HUDEP-2 (cell line): ENCODE data around the gene TMEM164.

Experiments
- DNase-seq, 76 experiments: peaks; one replicate each; lab custom pipeline; 2025; ENCODE audit not compliant: unreplicated experiment in 76 of 76; lab: John Stamatoyannopoulos, UW

TMEM164 gene

DNA sequence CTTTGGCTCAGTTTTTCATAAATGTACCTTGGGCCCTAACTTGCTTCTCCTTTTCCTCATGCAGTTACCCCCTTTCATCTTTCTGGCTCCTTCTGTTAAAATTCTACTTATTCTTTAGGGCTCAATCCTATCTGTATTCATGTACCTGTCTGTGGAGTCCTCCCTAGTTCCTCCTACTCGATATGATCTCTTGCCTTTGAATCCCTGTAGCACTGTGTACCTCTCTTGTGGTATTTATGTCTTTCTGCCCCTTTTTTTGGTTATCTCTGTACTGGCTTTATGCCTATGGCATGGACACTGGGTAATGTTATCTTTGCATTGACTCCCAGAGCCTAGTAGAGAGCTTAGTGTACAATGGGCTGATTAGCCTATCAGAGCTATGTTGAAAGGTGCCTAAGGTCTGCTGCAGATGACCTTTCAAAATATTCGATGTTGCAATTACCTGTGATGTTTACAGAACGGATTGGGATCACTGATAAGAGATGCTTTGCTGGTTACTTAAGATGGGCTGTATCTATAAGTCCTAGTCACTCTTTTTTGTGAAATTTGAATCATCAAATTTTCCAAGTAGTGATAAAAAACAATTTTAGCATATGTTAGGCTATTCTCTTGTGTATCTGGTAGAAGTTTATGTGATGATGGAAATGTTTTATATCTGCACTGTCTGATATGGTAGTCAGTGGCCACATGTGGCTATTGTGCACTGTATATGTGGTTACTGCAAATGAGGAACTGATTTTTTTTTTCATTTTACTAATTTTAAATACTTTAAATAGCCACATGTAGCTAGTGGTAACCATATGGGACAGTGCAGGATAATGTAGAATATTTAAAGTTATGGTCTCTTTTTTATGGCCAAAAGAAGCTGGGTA, 33.5 kb downstream of the TMEM164 start:
- DNase-seq = peak in 6 of 76 experiments; percentile 0 to 14 (median 1)

- DNase-seq = no peak
Observed at GRCh38 chrX:110037178-110037577, 34.3 kb downstream of the TMEM164 start.

DNA sequence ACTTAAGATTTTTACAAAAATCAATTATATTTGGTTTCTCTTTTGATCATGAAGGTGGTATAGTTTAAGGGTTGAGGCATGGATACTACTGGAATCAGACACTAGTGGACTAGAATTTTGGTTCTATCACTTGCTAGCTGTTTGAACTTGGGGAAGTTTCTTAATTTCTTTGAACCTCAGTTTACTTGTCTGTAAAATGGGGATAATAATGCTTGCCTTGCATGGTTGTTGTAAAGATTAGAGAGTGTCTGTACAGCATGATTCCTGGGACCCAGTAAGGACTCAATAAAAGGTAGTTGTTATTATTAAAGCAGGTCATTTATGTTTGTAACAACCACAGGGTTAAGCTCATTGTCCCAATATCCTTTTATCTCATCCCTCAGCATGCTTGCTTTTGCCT, 36.0 kb downstream of the TMEM164 start:
- DNase-seq = no peak

- DNase-seq = no peak
Observed at GRCh38 chrX:110041980-110042379, 39.1 kb downstream of the TMEM164 start.

- no peak for DNase-seq
Observed at GRCh38 chrX:110042496-110042895, 39.6 kb downstream of the TMEM164 start.

- DNase-seq = no peak
Observed at GRCh38 chrX:110043506-110043905, 40.6 kb downstream of the TMEM164 start.

- peak in 29 of 76 experiments; percentile 0 to 51 (median 8) for DNase-seq
Observed at GRCh38 chrX:110044346-110045249, 41.7 kb downstream of the TMEM164 start.

GRCh38 chrX:110045421-110045820, 42.5 kb downstream of the TMEM164 start:
- no peak for DNase-seq

DNA sequence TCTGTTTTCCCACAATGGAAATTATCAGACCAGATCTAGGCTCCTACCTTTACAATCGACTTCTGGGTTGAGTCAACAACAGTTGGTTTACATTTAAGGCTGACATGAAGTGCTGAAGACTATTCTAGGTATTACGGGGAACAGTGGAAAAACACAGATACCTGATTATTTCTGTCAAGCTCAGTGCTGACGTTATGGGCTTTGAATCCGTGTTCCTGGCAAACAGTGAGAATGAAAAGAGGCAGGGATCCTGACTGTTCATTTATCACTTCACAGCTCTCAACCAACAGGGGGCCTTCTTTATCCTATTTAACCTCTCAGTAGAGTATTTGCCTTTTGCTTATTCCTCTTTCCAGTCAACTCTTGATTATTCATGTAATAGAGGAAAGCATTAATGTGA, 43.1 kb downstream of the TMEM164 start:
- no peak for DNase-seq

DNA sequence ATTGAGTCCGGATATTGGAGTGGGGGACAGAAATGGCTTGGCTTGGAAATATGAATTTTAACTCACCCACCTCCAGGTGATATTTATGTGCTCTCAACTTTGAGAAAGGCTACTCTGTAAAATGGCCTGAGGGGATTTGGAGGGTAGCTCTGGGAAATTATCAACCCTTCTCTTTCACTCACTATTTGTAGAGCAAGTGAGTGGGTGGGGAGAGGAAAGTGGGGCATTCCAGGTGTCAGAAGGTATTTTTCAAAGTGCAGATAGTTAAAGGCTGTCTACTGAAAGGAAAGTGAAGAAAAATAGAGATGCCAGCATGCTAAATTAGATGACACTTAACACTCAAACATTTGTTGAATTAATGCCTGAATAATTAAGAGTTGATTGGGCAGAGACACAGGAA, 44.1 kb downstream of the TMEM164 start:
- DNase-seq = no peak

GRCh38 chrX:110049096-110049495, 46.2 kb downstream of the TMEM164 start:
- no peak for DNase-seq

DNA sequence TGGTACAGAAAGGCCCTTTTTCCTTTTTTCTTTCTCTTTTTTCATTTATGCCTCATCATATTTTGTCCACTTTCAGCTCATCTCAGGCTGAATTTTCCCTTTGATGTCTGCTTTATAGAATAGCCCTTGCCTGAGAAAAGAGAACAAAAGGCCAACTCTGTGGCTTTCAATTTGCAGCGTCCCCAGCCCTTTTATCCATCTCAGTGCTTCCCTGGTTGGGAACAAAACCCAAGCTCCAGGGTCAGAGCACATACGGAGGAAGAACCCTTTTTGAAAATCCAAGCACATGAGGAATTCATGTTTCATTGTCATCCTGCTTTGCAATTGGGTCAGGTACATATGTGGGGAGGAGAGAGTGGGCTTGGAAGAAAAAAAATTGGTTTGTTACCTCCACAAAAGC, 47.5 kb downstream of the TMEM164 start:
- no peak for DNase-seq

- DNase-seq = no peak
Observed at GRCh38 chrX:110050901-110051300, 48.0 kb downstream of the TMEM164 start.

DNA sequence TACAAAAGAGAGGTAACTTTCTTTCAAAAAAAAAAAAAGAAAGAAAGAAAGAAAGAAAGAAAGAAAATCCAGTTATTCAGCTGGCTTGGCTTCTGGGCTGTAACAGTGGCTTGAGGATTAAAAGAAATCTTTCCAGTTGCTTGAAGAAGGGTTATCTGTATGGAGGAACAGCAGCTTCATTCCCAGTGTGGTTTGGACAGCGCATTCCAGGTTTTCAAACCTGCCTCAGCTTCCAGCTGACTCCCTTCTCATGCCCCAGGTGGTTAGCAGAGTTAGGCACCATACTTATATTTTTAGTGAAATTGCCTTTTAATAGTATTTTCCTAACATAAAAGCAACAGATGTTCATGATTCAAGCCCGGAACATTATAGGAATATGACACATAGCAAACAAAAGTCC, 48.6 kb downstream of the TMEM164 start:
- DNase-seq = no peak

DNA sequence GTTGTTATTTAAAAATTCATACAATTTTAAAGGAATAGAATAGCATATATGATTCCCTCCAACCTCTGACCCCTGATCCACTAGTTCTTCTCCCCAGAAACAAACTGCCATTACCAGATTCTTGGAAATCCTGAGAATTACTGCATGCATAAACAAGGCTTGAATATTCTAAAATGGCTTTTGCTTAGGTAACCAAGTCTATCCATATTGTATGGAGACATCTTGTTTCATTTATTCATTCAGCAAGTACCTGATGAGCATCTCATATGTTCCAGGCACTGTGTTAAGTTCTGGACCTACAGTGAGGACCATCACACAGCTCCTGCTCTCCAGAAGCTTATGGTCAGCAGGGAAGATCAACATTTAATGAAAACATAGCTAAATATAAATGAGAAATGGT, 49.4 kb downstream of the TMEM164 start:
- no peak for DNase-seq

- no peak for DNase-seq
Observed at GRCh38 chrX:110053453-110053852, 50.5 kb downstream of the TMEM164 start.

DNA sequence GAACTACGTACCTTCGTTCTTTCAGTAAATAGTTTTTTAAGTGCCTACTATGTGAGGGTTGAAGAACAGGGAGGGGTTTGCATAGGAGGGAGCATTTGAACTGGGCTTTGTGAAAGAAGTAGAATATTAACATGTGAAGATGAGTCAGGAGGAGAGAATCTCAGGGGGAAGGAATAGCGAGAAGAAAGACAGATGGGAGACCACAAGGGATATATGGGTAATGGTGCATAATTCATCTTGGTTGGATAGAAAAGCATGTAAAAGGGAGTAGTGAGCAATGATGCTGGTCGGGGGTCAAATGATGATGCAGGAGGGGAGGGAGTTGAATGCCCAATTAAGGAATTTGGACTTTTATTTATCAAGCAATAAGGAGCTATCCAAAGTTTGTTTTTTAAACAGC, 52.7 kb downstream of the TMEM164 start:
- DNase-seq = no peak

DNA sequence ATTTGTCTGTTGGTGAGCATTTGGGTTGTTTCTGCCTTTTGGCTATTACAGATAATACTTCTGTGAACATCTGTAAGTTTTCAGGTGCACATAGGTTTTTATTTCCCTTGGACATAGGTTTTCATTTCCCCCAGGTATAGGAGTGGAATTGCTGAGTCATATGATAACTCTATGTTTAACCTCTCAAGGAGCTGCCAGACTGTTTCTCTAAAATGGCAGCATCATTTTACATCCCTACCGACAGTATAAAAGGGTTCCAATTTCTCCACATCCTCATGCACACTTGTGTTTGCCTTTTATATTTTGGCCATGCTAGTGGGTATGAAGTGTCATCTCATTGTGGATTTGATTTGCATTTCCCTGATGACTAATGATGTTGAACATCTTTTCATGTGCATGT, 53.5 kb downstream of the TMEM164 start:
- DNase-seq = no peak

DNA sequence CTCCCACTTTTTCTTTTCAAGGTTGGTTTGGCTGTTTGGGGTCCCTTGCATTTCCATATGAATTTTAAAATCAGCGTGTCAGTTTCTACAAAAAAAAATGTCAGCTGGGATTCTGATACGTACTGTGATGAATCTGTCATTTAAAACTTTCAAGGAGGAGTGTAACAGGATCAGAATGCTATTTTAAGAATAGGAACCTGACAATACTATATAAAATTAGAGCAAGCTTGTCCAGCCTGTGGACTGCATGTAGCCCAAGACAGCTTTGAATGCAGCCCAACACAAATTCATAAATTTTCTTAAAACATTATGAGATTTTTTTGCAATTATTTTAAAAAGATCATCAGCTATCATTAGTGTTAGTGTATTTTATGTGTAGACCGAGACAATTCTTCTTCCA, 56.5 kb downstream of the TMEM164 start:
- no peak for DNase-seq

- no peak for DNase-seq
Observed at GRCh38 chrX:110060317-110060716, 57.4 kb downstream of the TMEM164 start.

GRCh38 chrX:110060846-110061537, 58.1 kb downstream of the TMEM164 start:
- no peak for DNase-seq
